HG02571 (cell line): ENCODE data around the gene PLA2G4F.
"Not testable (repeated sequence)": the region's sequence is repeated elsewhere in the genome, so short reads cannot be mapped to it uniquely, and the experiment has no call there.

Experiments used
- ATAC-seq: cut with Tn5 transposase; IDR thresholded peaks from one replicate; pipeline ENCODE4 v1.9.1; 2021; ENCODE audit warnings: mild to moderate bottlenecking, moderate library complexity; ENCODE audit not compliant: unreplicated experiment

PLA2G4F gene

DNA sequence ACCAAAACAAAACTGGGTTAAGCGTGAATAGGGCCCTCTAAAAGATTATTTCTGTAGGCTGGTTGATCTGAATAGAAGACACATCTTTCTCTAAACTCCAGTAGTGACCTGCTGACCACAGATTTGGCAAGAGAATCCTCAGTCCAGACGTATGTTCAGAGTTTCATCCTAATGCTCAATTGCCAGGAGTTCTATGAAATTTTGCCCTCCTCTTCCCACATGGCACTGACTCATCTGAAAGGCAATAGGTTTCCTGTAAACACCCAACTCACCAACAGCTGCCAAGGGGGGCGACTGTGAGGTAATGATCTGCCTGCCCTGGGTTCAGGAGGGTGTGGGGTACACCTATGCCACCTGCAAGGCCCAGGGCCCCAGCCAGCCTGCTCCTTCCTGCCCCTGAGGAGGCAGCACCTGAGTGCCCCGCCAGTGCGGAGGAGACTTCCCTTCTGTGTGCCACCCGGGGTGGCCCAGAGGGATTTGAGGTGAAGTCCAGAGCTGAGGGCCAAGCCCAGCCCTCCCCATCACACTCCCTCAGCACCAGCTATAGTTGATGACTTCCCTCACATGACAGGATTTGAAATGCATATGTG lies 53.7 kb downstream of the PLA2G4F start:
- no peak for ATAC-seq

DNA sequence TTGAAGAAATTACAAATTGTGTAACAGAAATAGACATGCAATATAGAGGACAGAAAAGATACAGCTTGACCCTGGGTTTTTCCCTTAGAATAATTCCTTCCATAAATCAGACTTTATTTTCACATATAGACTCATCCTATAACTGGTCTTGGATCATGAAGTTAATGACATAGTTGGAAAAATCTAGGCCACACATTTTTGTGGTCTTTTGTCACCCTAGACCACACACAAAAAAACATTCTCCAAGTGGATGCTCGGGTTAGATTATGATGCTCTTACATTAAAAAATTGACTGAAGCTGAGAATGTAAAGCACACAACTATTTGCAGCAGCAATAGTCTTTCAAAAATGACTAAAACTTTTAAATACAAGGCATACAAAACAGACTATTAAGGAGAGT lies 54.6 kb downstream of the PLA2G4F start:
- ATAC-seq: no peak

DNA sequence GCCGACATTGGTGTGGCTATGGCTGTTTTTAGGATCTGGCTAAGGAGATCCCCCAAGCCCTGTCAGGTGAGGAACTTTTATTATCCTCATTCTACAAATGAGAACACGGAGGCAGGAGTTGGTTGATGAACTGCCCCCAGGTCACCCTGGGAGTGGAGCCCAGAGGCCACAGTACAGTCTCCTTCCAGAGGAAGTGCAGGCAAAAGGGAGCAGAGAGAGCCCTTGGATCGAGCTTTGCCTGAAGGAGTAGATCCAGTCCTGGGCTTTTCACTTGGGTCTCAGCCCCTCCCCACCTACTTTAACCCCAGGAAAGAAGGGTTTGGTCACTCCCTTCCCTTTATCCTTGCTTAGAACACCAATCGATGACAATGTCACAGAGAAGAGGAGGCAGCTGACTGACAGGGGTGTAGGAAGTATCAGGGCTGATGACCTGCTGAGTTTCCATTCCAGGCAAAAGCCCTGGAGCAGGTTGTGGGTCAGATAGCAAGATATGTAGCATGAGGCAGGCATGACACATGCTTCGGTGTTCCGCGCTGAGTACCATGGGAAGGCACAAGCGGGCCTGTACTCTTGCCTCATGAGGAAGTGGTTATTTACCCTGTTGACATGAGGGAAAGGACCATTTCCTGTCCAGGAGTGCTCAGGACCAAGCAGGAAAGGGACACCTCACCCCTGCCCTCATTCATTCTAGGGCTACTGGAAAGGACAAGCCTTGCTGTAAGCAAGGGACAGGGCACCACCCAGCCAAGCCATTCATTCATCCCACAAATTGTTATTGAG lies 56.2 kb downstream of the PLA2G4F start:
- no peak for ATAC-seq

DNA sequence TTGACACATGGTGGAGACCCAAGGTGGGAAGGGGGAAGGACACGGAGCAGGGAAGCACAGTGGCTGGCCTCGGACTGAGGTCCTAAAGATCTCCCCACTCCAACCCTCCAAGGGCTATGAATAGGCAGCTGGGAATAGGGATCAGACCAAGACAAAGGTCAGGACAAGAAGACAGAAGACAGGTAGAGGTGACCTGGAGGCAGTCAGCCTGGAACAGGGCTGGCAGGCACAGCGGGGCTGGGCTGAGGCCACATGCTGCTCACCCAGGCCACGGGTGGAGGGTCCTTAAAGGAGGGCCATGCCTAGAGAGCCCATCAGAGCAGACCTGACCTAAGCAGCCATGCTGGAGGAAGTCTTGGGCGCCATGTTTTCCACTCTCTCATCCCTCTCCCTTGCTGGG lies 59.4 kb downstream of the PLA2G4F start:
- no peak for ATAC-seq

DNA sequence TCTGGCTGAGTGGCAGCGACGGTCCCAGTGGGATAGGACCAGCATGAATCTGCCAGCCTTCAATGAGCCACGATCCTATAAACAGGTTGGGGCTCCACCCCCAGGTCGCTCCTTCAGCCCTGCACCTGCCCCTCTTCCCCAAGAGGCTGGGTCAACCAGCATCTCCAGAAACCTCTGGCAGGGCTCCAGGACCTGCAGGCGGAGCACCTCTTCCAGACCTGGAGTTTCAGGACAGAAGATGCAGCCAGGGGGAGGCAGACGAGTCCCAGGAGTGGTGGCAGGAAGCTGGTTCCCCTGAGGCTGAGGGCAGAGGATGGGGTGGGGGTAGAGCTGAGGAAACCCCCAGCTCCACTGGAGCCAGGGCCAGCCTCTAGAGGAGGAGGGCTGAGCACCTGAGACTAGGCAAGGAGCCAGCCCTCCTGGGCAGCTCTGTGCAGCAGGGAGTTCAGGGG lies 61.9 kb downstream of the PLA2G4F start, which contains the start of gene PLA2G4D:
TSS of gene PLA2G4D (minus strand) at position 51 of the 452 bp plus-strand sequence. CDS start 103 bp downstream, outside the sequence.
- ATAC-seq: no peak

DNA sequence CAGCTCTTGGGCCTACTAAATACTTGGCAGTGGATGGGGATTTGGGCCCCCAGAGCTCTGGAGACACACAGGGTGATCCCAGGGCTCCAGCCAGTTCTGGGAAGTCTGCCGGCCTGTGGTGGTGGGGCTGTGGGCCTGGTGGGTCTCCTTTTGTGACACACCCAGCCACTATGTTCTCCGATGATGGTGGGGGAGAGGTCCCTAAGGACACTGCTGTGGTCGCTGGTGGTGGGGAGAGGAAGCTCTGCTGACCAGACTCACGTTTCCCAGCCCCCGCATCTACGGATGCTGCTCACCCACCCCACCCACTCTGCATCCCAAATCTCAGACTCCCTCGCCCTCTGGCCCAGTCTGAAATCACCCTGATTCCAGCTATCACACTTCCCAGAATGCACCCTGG lies 62.5 kb downstream of the PLA2G4F start:
- ATAC-seq: no peak

DNA sequence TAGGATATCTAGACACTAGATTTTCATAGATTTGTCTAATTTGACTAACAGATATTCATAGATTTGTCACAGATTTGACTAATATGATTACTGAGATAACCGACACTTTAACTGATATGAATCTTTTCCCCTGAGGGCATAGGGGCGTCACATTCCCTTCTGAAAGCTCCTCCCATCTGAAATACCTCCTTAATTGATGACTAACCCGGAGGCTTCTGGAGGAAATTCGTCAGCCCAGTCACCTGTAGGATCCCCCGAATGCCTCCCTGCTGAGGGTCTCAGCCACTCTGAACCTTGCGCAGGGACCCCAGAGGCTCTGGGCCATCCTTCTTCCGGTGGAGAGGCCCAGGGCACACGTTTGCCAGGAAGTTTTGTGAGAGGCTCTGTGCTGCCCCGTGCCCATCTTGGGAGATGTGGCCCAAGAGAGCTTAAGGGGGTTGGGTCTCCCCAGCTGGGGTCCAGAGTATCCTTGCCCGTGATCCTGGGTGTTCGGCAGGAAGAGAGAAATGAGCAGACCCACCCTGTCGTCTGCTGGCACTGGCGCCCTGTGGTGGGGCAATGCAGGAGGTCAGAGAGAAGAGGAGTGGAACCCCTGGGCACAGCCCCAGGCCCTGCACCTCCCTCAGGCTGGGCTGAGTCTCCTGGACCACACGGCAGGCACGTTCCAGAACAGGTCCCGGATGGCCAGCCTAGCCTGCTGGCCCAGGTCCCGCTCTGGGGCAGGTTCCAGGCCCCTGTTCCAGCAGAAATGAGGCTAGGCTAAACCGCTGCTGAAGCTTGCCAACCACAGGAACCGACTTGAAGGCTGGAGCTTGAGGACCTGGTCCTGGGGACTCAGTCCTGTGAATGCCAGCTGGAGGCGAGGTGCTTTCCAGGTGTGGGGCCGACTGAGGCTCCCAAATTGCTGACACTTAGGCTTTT lies 63.8 kb downstream of the PLA2G4F start:
- no peak for ATAC-seq

DNA sequence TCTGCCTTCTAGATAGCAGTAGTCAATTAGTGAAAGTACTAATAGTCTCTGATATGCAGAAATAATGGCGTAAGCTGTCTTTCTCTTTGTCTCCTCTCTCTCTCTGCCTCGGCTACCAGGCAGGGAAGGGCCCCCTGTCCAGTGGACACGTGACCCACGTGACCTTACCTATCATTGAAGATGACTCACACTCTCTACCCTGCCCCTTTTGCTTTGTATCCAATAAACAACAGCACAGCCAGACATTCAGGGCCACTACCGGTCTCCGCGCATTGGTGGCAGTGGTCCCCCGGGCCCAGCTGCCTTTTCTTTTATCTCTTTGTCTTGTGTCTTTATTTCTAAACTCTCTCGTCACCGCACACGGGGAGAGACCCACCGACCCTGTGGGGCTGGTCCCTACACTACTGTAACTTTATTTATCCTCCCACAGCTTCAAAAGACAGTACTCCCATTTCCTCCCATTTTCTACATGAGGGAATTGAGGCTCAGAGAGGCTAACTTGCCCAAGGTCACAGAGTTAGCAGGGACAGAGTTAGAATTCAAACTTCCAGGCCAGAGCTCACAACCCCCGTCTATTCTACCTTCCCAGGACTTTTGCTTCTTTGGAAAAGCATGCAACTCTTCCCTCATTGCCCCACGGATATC lies 64.6 kb downstream of the PLA2G4F start:
- not testable (repeated sequence) for ATAC-seq

DNA sequence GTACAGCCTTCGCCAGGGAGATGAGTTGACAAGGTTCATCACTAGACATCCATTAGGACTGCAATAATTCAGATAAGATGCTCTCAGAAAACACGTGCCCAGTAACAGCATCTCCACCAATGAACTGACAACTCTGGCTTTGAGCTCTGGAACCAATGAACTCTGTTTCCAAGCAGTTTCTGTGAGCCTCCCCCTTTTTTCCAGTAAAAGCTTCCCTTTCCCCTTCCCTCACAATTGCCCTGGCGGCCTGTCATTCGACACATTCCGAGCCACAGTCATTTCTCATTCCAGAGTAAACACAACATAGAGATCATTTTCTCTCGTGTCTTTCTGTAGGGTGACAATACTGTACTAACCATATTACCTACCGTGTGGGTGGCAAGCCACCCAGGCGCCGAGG lies 65.7 kb downstream of the PLA2G4F start:
- no peak for ATAC-seq

DNA sequence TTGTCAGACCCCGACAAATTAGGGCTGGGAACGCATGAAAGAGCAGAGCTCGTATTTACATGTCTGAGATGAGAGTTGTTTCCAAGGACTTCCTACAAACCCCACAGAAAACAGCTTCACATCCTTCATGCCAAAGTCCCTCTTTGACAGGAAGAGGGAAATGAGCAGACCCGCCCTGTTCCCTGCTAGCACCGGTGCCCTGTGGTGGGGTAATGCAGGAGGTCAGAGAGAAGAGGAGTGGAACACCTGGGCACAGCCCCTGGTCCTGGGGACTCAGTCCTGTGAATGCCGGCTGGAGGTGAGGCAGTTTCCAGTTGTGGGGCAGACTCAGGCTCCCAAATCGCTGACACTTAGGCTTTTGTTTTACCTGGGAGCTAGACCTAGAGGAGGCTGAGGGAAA lies 66.1 kb downstream of the PLA2G4F start:
- ATAC-seq: no peak

DNA sequence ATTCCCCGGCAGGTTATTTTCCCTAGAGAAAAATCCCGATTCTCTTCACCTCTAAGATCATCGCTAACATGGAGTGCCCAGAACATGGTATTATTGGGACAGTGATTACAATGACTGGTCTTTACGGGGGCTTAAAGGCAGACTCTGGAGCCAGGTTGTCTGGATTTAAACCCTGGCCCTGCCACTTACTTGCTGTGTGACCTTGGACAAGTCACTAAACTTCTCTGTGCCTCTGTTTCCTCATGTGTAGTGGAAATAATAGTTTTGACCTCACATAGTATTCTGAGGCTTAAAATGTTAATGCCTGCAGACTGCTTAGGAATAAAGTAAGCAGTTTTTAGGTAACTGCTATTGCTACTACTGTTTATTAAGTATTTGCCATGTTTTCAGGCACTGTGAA lies 66.5 kb downstream of the PLA2G4F start:
- no peak for ATAC-seq
